GM18861 (cell line): Measurements from ENCODE around the gene KCNJ2.

ENCODE experiments used
- ATAC-seq: cut with Tn5 transposase; IDR thresholded peaks from one replicate; pipeline ENCODE4 v1.9.1; 2021; ENCODE audit not compliant: unreplicated experiment

The KCNJ2 gene

GRCh38 chr17:70168977-70169708, at the start of gene KCNJ2:
Gene KCNJ2, plus strand, starts transcription at chr17:70169532. Its CDS starts 5,508 bp downstream, at chr17:70175040.
- ATAC-seq, result peak; percentile 95

- ATAC-seq, result no peak
Measured at GRCh38 chr17:70119545-70119944, 49.8 kb upstream of the KCNJ2 start.

- no peak for ATAC-seq
Measured at GRCh38 chr17:70119983-70120382, 49.3 kb upstream of the KCNJ2 start.

- ATAC-seq, result no peak
Measured at GRCh38 chr17:70120425-70120824, 48.9 kb upstream of the KCNJ2 start.

GRCh38 chr17:70121126-70121525, 48.2 kb upstream of the KCNJ2 start:
- ATAC-seq, result no peak

GRCh38 chr17:70123193-70123592, 46.1 kb upstream of the KCNJ2 start:
- ATAC-seq, result no peak

GRCh38 chr17:70124723-70125122, 44.6 kb upstream of the KCNJ2 start:
- no peak for ATAC-seq

- ATAC-seq, result no peak
Measured at GRCh38 chr17:70127221-70127873, 42.0 kb upstream of the KCNJ2 start.

- no peak for ATAC-seq
Measured at GRCh38 chr17:70128727-70129238, 40.5 kb upstream of the KCNJ2 start.

- no peak for ATAC-seq
Measured at GRCh38 chr17:70130289-70130688, 39.0 kb upstream of the KCNJ2 start.

- ATAC-seq, result no peak
Measured at GRCh38 chr17:70132505-70132904, 36.8 kb upstream of the KCNJ2 start.

- ATAC-seq, result no peak
Measured at GRCh38 chr17:70134042-70134441, 35.3 kb upstream of the KCNJ2 start.

- no peak for ATAC-seq
Measured at GRCh38 chr17:70134777-70135176, 34.6 kb upstream of the KCNJ2 start.

- ATAC-seq, result no peak
Measured at GRCh38 chr17:70136131-70136530, 33.2 kb upstream of the KCNJ2 start.

GRCh38 chr17:70137451-70138230, 31.7 kb upstream of the KCNJ2 start:
- peak; percentile 97 for ATAC-seq

GRCh38 chr17:70138291-70138865, 31.0 kb upstream of the KCNJ2 start:
- no peak for ATAC-seq

- no peak for ATAC-seq
Measured at GRCh38 chr17:70139449-70139993, 29.8 kb upstream of the KCNJ2 start.

- ATAC-seq, result no peak
Measured at GRCh38 chr17:70144260-70144846, 25.0 kb upstream of the KCNJ2 start.

- no peak for ATAC-seq
Measured at GRCh38 chr17:70153210-70153609, 16.1 kb upstream of the KCNJ2 start.

- no peak for ATAC-seq
Measured at GRCh38 chr17:70157151-70157550, 12.2 kb upstream of the KCNJ2 start.

GRCh38 chr17:70158180-70158579, 11.2 kb upstream of the KCNJ2 start:
- ATAC-seq, result no peak
